ENCODE measurements around the gene PARP16.

DNA sequence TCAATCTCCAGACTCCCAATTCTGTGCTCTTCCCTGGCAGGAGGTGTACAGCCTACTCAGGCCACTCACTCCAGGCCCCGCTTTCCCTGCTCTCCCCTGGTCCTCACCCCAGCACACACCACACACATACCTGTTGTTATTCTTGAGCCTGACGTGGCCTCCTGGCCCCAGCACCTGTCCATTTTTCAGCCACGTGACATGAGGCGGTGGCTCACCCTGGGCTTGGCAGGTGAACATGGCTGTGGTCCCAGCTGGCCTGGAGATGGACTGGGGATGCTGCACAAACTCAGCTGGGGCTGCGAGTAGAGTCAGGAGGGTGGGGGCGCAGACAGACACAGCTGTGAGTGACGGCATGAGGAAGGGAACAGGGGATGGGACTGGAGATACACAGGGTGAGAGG is 45.1 kb upstream of the PARP16 start:
- TF ChIP-seq, protein P1, sequence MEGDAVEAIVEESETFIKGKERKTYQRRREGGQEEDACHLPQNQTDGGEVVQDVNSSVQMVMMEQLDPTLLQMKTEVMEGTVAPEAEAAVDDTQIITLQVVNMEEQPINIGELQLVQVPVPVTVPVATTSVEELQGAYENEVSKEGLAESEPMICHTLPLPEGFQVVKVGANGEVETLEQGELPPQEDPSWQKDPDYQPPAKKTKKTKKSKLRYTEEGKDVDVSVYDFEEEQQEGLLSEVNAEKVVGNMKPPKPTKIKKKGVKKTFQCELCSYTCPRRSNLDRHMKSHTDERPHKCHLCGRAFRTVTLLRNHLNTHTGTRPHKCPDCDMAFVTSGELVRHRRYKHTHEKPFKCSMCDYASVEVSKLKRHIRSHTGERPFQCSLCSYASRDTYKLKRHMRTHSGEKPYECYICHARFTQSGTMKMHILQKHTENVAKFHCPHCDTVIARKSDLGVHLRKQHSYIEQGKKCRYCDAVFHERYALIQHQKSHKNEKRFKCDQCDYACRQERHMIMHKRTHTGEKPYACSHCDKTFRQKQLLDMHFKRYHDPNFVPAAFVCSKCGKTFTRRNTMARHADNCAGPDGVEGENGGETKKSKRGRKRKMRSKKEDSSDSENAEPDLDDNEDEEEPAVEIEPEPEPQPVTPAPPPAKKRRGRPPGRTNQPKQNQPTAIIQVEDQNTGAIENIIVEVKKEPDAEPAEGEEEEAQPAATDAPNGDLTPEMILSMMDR (IDR thresholded peaks at IDR 0.05; ENCODE audit: borderline replicate concordance, extremely low read depth, low read length, poor library complexity, severe bottlenecking), result no peak
- TF ChIP-seq EZH2 (IDR thresholded peaks at IDR 0.05; ENCODE audit: borderline replicate concordance, low read depth, low read length, severe bottlenecking), result no peak

All from DND-41 (cell line).